ENCODE results near the gene GPR4. TPM values are rescaled to one million over a fixed set of nuclear protein-coding genes. Genes with fewer than 3 reads are reported as not detected.

GPR4 gene
- total RNA-seq, 2 donors from 2014 or later, result 5.2 to 17.7 TPM

- DNase-seq, result peak; percentile 41
- ATAC-seq, result peak; percentile 67 to 74
- intact Hi-C loops (cut with DNase I), result loop anchor here in 1 of 2 donors (5.0 kb wide), 1 partner anchor 48 kb away; no protein-coding TSS in a partner anchor
These were observed 32.2 kb downstream of the GPR4 start for GRCh38 chr19:45569619-45570421.

GRCh38 chr19:45568732-45569131, 33.3 kb downstream of the GPR4 start:
- DNase-seq (no peak), ATAC-seq (peak; percentile 39 to 91)
- intact Hi-C loops (cut with DNase I), result loop anchor here in 1 of 2 donors (5.0 kb wide), 1 partner anchor 46 kb away; no protein-coding TSS in a partner anchor

GRCh38 chr19:45567609-45568008, 34.4 kb downstream of the GPR4 start:
- DNase-seq (no peak), ATAC-seq (no peak)
- intact Hi-C loops (cut with DNase I), result loop anchor here in 1 of 2 donors (5.0 kb wide), 1 partner anchor 45 kb away; no protein-coding TSS in a partner anchor

DNA sequence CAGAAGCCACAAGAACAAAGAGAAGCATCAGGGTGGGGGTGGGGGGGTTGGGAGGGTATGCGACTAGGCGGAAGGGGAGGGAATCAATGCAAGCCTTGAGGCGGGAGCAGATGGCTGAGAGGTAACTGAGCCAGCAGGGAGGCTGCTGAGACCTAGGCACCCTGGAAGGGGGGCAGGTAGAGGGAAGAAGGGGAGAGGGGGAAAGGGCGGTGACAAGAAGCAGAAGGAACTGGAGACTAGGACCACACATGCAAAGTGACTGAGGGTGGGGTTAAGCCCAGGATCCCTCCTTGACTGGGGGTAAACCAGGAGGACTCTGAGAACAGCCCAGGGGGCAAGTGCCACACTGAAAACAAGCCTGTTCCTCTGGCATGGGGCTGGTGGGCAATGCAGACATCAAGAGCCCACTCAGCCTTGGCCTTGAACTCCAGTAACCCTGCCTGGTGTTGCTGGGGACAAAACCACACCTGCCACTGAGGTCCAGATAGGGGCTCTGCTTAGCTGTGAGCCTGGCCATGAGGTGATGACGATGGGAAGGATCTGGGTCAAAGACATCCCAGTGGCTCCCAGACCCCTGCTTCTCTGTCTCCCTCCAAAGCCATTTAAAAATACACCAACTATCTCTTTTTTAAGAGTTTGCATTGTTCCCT, 37.8 kb downstream of the GPR4 start:
- intact Hi-C loops (cut with DNase I), result no loop called here
- no peak for DNase-seq
- no peak for ATAC-seq

DNA sequence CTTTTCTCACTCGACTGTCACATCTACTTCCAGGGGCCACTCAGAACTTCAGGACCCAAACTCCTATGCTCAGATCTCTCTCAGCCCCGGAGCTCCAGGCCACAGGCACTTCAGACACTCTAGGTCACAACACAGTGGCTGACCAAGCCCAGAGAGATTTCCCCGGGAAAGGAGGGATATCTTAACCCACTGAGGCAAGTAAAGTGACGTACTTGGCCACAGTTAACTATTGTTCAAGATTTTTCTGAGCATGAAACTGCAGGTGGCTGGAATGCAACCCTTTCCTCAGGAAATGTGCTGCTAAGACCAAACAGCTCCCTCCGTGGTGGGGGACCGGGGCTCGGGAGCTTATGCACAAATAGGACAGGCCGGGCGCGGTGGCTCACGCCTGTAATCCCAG, 41.3 kb downstream of the GPR4 start:
- DNase-seq (no peak), ATAC-seq (no peak)
- intact Hi-C loops (cut with DNase I), result no loop called here

GRCh38 chr19:45560038-45560437, 42.0 kb downstream of the GPR4 start:
- DNase-seq, result no peak
- intact Hi-C loops (cut with DNase I), result no loop called here
- no peak for ATAC-seq

DNA sequence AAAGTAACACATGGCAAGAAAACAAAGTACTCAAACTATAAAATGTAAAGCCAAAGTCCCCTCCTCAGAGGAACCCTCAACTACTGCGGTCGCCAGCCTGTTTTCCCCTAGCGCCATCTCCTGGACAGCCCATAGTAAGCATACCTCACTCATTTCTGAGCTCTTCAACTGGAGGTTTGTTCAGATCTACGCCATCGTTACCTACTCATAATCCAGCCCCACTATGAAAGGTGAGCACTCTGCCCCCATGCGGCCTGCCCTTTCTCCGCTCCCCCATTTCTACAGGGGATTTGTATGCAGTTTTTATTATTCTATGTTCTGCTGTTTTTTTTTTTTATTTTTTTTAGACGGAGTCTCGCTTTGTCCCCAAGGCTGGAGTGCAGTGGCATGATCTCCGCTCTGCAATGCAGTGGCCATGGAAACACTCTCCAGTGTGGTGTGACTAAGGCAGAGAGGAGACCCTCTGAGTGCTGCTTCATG, 43.6 kb downstream of the GPR4 start:
- intact Hi-C loops (cut with DNase I), result no loop called here
- peak; percentile 40 for DNase-seq
- ATAC-seq, result peak; percentile 31 to 57

DNA sequence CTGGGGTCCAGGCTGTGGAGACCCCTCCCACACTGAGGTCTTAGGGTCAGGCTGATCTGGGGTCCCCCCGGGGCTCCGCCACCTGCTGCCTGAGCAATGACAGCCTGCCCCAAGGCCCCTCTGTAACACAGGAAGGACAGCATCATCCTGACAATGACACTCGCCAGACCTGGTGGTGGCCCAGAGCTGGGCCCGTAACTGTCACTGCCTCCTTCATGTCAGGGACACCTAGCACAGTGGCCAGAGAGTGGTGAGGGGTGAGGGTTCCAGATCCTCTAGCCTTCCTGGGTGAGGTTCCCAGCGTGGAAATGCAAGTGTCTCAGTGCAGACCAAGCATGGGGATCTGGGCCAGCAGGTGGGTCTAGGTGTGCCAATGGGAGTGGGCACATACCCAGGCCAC, 45.2 kb downstream of the GPR4 start:
- ATAC-seq (peak; percentile 20 to 42), DNase-seq (no peak)

GRCh38 chr19:45554481-45554880, 47.5 kb downstream of the GPR4 start:
- intact Hi-C loops (cut with DNase I), result no loop called here
- no peak for ATAC-seq
- no peak for DNase-seq

More for the DNA sequence above, 45.2 kb downstream of the GPR4 start:
- intact Hi-C loops (cut with DNase I), result no loop called here

DNA sequence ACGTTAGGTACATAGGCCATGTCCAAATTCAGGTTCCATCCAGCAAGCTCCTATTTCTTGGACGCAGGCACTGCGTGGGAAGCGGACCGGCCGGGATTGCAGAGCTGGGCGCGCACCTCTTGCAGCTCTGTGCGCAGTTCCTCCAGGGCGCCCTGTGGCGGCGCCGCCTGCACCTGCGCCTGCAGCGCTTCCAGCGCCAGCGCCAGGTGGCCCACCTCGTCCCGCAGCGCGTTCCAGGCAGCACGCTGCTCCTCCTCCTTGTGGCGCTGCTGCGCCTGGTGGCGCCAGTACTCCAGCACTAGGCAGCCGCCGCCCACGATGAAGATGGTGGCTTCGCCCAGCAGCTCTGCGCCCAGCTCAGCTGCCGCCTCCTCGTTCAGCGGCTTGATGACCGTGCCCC, 48.5 kb downstream of the GPR4 start:
- ATAC-seq (no peak), DNase-seq (no peak)
- intact Hi-C loops (cut with DNase I), result no loop called here

GRCh38 chr19:45547965-45548609, 53.9 kb downstream of the GPR4 start:
- ATAC-seq (peak in 1 of 2 donors; percentile 55), DNase-seq (peak; percentile 45)
- intact Hi-C loops (cut with DNase I), result no loop called here

- DNase-seq, result no peak
- intact Hi-C loops (cut with DNase I), result no loop called here
These were observed 54.7 kb downstream of the GPR4 start for GRCh38 chr19:45547211-45547770.

DNA sequence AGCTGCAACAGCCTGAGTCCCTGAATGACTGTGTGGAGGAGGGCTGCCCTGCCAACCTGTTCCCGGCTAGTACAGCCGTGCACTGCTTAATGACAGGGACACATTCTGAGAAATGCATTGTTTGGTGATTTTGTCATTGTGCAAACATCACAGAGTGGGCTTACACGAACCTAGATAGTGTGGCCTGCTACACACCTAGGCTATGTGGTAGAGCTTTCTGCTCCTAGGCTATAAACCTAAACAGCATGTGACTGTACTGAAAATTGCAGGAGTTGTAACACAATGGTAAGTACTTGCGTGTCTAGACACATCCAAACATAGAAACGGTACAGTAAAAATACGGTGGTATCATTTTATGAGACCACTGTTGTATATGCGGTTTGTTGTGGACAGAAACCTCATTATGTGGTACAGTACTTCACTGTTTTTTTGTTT, 59.8 kb downstream of the GPR4 start:
- intact Hi-C loops (cut with DNase I), result no loop called here
- no peak for DNase-seq
- no peak for ATAC-seq

More at GRCh38 chr19:45547211-45547770, 54.7 kb downstream of the GPR4 start:
- ATAC-seq, result no peak

Small RNA genes lying within 50 kb of the gene (microRNA-seq; reads per million reads assigned to microRNA genes)
- gene MIR330, result 57.2 to 97.5 reads per million in 2 donors

Other genes with a start within 250 kb of the GPR4 start
- gene ERCC2, start 231.6 kb downstream of the GPR4 start, total RNA-seq, result 10 to 100 TPM; 12.7 to 13.0 TPM
- gene PPP1R13L, start 197.1 kb downstream of the GPR4 start, total RNA-seq, result 100 to 1,000 TPM; 123 to 143 TPM
- 1 to 10 TPM; 4.6 to 5.5 TPM for gene POLR1G, start 195.6 kb downstream of the GPR4 start, total RNA-seq
- gene ERCC1, start 178.3 kb downstream of the GPR4 start, total RNA-seq, result 100 to 1,000 TPM; 105 to 140 TPM
- 1 to 10 TPM; 1.5 to 5.5 TPM for gene FOSB, start 134.2 kb downstream of the GPR4 start, total RNA-seq
- 10 to 100 TPM; 13.0 to 16.3 TPM for gene RTN2, start 105.2 kb downstream of the GPR4 start, total RNA-seq
- 1 to 10 TPM in 1 of 2 donors, under 1 TPM in 1; 0.47 to 1.0 TPM for gene PPM1N, start 103.8 kb downstream of the GPR4 start, total RNA-seq
- 10 to 100 TPM; 48.4 to 91.7 TPM for gene VASP, start 94.7 kb downstream of the GPR4 start, total RNA-seq
- 10 to 100 TPM; 19.1 to 27.1 TPM for gene OPA3, start 17.4 kb downstream of the GPR4 start, total RNA-seq
- gene EML2, start 37.2 kb upstream of the GPR4 start, total RNA-seq, result 10 to 100 TPM; 30.1 to 34.8 TPM
- gene GIPR, start 66.0 kb upstream of the GPR4 start, total RNA-seq, result 10 to 100 TPM in 1 of 2 donors, 1 to 10 TPM in 1; 7.2 to 11.0 TPM
- 100 to 1,000 TPM; 251 to 270 TPM for gene SNRPD2, start 89.7 kb upstream of the GPR4 start, total RNA-seq
- 1 to 10 TPM; 2.9 to 3.2 TPM for gene QPCTL, start 90.5 kb upstream of the GPR4 start, total RNA-seq
- gene FBXO46, start 128.7 kb upstream of the GPR4 start, total RNA-seq, result 10 to 100 TPM in 1 of 2 donors, 1 to 10 TPM in 1; 9.6 to 10.8 TPM
- gene MEIOSIN, start 131.2 kb upstream of the GPR4 start, total RNA-seq, result under 1 TPM; 0.21 to 0.24 TPM
- gene SIX5, start 167.0 kb upstream of the GPR4 start, total RNA-seq, result 10 to 100 TPM; 15.6 to 21.1 TPM
- gene DMPK, start 180.3 kb upstream of the GPR4 start, total RNA-seq, result 100 to 1,000 TPM; 200 to 241 TPM
- gene DMWD, start 190.6 kb upstream of the GPR4 start, total RNA-seq, result 10 to 100 TPM; 55.3 to 57.7 TPM
- not detected for gene RSPH6A, start 213.1 kb upstream of the GPR4 start, total RNA-seq

Data from left cardiac atrium (tissue), 4 donors.